A673 (cell line): Measurements from ENCODE around the gene METTL1. TPM values are rescaled to one million over a fixed set of nuclear protein-coding genes. Genes with fewer than 3 reads are reported as not detected.
A peak's percentile ranks its signal among the peaks of the same experiment; 100 is the strongest.

Source experiments
- BruUV-seq: library from RNA; stranded (reverse); fragments of 400-500 nt; replicated peaks from 2 replicates; lab custom pipeline; 2021; lab: Mats Ljungman, UMichigan
- CTCF ChIA-PET: fragments of 300-600 bp; sonication (Branson Sonifier 250); formaldehyde crosslinking; loops from one replicate; lab custom pipeline; 2022; ENCODE audit warnings: antibody characterized with exemption; lab: Charles Lee
- POLR2A ChIA-PET: fragments of 300-600 bp; sonication (Branson Sonifier 250); formaldehyde crosslinking; loops from one replicate; lab custom pipeline; 2022; ENCODE audit warnings: antibody characterized with exemption; ENCODE audit not compliant: low non-redundant PET; lab: Charles Lee
- DNase-seq: peaks from one replicate; pipeline ENCODE4 v3.0.0-alpha.2; 2015; ENCODE audit warnings: low spot score
- H3K27ac ChIP-seq: fragments of 200-600 bp; sonication (generic); 2 replicates; pipeline ENCODE4 v1.5.1; 2016; ENCODE audit warnings: mixed run types, low read depth, mild to moderate bottlenecking, mixed read lengths, antibody characterized with exemption, low read length; ENCODE audit not compliant: poor library complexity, severe bottlenecking
- H3K27me3 ChIP-seq: fragments of 200-600 bp; sonication (generic); replicated peaks from 2 replicates; pipeline ENCODE4 v1.6.1; 2017; ENCODE audit warnings: mixed run types, low read depth, mild to moderate bottlenecking, mixed read lengths, antibody characterized with exemption, low read length; ENCODE audit not compliant: insufficient read depth, poor library complexity
- H3K36me3 ChIP-seq: fragments of 200-600 bp; sonication (generic); 2 replicates; pipeline ENCODE4 v1.6.1; 2016; ENCODE audit warnings: mixed run types, mild to moderate bottlenecking, mixed read lengths, antibody characterized with exemption, low read length; ENCODE audit not compliant: insufficient read depth, poor library complexity, severe bottlenecking
- H3K4me1 ChIP-seq: fragments of 200-600 bp; sonication (generic); 2 replicates; pipeline ENCODE4 v1.6.1; 2017; ENCODE audit warnings: mixed run types, mild to moderate bottlenecking, mixed read lengths, antibody characterized with exemption, low read length; ENCODE audit not compliant: insufficient read depth, poor library complexity, severe bottlenecking
- H3K4me3 ChIP-seq: fragments of 200-600 bp; sonication (generic); 2 replicates; pipeline ENCODE4 v1.5.1; 2016; ENCODE audit warnings: low read depth, mixed run types, mild to moderate bottlenecking, mixed read lengths, low read length; ENCODE audit not compliant: poor library complexity, severe bottlenecking
- H3K9me3 ChIP-seq: fragments of 200-600 bp; sonication (generic); 2 replicates; pipeline ENCODE4 v1.6.1; 2016; ENCODE audit warnings: mixed run types, low read depth, mild to moderate bottlenecking, mixed read lengths, antibody characterized with exemption, low read length; ENCODE audit not compliant: poor library complexity, severe bottlenecking
- EZH2 ChIP-seq: fragments of 200-600 bp; sonication (generic); IDR thresholded peaks from 2 replicates; pipeline ENCODE4 v1.6.1; 2017; ENCODE audit warnings: borderline replicate concordance, low read depth, mild to moderate bottlenecking, mixed read lengths, antibody characterized with exemption, low read length; ENCODE audit not compliant: poor library complexity, severe bottlenecking
- intact Hi-C: fragments of 100-400 bp; cut with micrococcal nuclease; formaldehyde crosslinking; loops from one replicate; pipeline ENCODE4 v1.10.0; 2022; ENCODE audit not compliant: unreplicated experiment
- total RNA-seq: library from RNA; stranded (reverse); gene quantifications from 2 replicates; pipeline ENCODE4 v1.2.3, GENCODE V29; 2021
- TF ChIP-seq, protein P1 (sequence below): fragments of 300-800, 200-600 bp; sonication (generic); conservative IDR thresholded peaks from 2 replicates; pipeline ENCODE4 v1.5.1; 2017; ENCODE audit warnings: low read depth, mild to moderate bottlenecking, antibody characterized with exemption, low read length, moderate library complexity, mixed read lengths

The METTL1 gene
- total RNA-seq, 1 experiment from 2014 or later, result 55.6 TPM

DNA sequence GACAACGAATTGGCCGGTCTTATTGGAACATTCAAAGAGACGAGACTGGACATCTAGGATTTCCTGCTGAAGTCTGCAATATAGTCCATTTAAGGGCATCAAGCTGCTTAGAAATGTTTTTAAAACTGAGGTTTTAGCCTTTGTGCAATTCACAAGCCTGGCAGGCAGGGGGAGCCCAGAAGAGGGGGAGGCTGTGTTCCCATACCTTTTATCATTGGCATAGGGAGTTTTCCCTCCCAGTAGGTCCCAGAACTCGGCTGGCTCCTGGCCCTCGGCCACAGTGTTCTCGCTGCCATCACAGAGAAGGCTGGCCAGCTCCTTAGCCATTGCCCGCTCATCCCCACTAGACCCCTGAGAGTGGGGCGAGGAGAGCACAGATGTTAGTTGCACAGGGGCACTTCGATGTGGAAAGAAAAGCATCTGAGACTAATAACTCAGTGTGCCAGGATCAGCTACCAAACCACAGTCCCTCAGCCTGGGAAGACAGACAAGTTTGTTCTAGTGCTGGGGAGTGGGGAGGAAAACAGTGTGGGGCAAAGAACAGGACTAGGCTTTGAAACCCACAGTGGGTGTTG is 31.5 kb upstream of the METTL1 start:
- intact Hi-C loops, result loop anchor here (1.0 kb wide), 1 partner anchor 102 kb away; no protein-coding TSS in a partner anchor
- TF ChIP-seq, protein P1, sequence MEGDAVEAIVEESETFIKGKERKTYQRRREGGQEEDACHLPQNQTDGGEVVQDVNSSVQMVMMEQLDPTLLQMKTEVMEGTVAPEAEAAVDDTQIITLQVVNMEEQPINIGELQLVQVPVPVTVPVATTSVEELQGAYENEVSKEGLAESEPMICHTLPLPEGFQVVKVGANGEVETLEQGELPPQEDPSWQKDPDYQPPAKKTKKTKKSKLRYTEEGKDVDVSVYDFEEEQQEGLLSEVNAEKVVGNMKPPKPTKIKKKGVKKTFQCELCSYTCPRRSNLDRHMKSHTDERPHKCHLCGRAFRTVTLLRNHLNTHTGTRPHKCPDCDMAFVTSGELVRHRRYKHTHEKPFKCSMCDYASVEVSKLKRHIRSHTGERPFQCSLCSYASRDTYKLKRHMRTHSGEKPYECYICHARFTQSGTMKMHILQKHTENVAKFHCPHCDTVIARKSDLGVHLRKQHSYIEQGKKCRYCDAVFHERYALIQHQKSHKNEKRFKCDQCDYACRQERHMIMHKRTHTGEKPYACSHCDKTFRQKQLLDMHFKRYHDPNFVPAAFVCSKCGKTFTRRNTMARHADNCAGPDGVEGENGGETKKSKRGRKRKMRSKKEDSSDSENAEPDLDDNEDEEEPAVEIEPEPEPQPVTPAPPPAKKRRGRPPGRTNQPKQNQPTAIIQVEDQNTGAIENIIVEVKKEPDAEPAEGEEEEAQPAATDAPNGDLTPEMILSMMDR, result peak; percentile 86
- TF ChIP-seq EZH2, result no peak
- no peak overlapping the region for H3K27ac ChIP-seq
- H3K36me3 ChIP-seq, result peaks cover 6% of the 10 kb centered on the region
- ChIA-PET CTCF (interaction anchor here (1.5 kb wide), 1 partner anchor 20 kb away, joined by 4 read pairs; the partner anchor contains the start of gene TSFM), POLR2A (no interaction called here)
- no peaks in the 10 kb centered on the region for H3K4me1 ChIP-seq
- no peaks in the 10 kb centered on the region for H3K27me3 ChIP-seq
- BruUV-seq, result no TSS peak
- DNase-seq, result peak; percentile 66
- no peak overlapping the region for H3K4me3 ChIP-seq
- H3K9me3 ChIP-seq, result no peaks in the 10 kb centered on the region

DNA sequence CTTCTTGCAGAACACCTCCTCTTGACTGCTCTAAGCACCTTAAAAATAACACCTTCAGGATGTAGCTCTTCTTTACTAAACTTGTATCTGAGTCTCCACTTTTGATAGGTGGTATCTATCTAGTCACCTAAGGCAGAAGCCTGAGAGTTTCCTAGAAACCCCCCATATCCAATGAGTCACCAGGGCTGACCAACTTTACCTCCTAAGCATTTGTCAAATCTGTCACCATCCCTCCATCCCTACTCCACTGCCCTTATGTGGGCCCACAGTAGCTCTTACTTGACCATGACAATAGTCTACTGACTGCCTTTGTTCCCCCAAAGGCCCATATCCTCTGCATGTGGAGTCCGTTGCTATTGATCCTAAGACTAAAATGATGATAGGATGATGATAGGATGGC is 30.7 kb upstream of the METTL1 start:
- Histone ChIP-seq H3K9me3 (no peaks in the 10 kb centered on the region), H3K4me3 (no peak overlapping the region), H3K27ac (no peak overlapping the region), H3K27me3 (no peaks in the 10 kb centered on the region), H3K4me1 (no peaks in the 10 kb centered on the region), H3K36me3 (peaks cover 6% of the 10 kb centered on the region)
- no TSS peak for BruUV-seq
- POLR2A ChIA-PET, result no interaction called here
- CTCF ChIA-PET, result interaction anchor here (1.5 kb wide), 1 partner anchor 20 kb away, joined by 4 read pairs; the partner anchor contains the start of gene TSFM
- intact Hi-C loops, result loop anchor here (1.0 kb wide), 1 partner anchor 103 kb away; no protein-coding TSS in a partner anchor
- DNase-seq, result no peak
- TF ChIP-seq, protein P1, result no peak
- TF ChIP-seq EZH2, result no peak

DNA sequence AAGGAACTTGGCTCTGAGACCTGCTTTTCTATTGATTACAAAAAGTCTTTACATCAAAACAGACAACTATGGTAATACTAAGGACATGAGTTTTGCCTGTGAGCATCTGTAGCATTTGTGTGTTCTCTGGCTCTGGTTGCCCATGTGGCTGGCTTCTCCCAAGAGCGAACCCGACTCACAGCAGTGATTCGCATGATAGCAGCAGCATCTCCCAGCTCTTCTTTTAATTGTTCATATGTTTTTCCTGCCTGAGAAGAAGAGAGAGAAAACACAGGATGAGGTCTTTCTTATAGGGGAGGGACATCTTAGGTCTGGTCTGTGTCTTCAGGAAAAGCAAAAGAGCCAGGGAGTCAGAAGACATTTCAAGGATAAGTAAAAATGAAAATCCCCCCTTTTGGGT is 29.1 kb upstream of the METTL1 start:
- Histone ChIP-seq H3K36me3 (peaks cover 19% of the 10 kb centered on the region), H3K9me3 (no peaks in the 10 kb centered on the region), H3K27me3 (no peaks in the 10 kb centered on the region), H3K4me3 (no peak overlapping the region), H3K27ac (no peak overlapping the region), H3K4me1 (no peaks in the 10 kb centered on the region)
- intact Hi-C loops, result no loop called here
- TF ChIP-seq EZH2, result no peak
- TF ChIP-seq, protein P1, result no peak
- CTCF ChIA-PET, result no interaction called here
- no TSS peak for BruUV-seq
- POLR2A ChIA-PET, result no interaction called here
- no peak for DNase-seq
